ENCODE data around the gene EPN2.

EPN2 gene

GRCh38 chr17:19264268-19264667, 27.1 kb downstream of the EPN2 start:
- no peak for TF ChIP-seq CTCF (IDR thresholded peaks at IDR 0.05)

GRCh38 chr17:19264681-19265080, 27.5 kb downstream of the EPN2 start:
- no peak for TF ChIP-seq CTCF (IDR thresholded peaks at IDR 0.05)

GRCh38 chr17:19265755-19266154, 28.6 kb downstream of the EPN2 start:
- no peak for TF ChIP-seq CTCF (IDR thresholded peaks at IDR 0.05)

- no peak for TF ChIP-seq CTCF (IDR thresholded peaks at IDR 0.05)
These were observed 31.4 kb downstream of the EPN2 start for GRCh38 chr17:19268611-19269010.

- TF ChIP-seq CTCF (IDR thresholded peaks at IDR 0.05): no peak
These were observed 31.9 kb downstream of the EPN2 start for GRCh38 chr17:19269106-19269505.

GRCh38 chr17:19269641-19270040, 32.5 kb downstream of the EPN2 start:
- no peak for TF ChIP-seq CTCF (IDR thresholded peaks at IDR 0.05)

- no peak for TF ChIP-seq CTCF (IDR thresholded peaks at IDR 0.05)
These were observed 33.2 kb downstream of the EPN2 start for GRCh38 chr17:19270347-19270703.

All from LNCAP (cell line).